Fibroblast of the aortic adventitia (primary cell): ENCODE data around the gene YWHAE. TPM values are rescaled to one million over a fixed set of nuclear protein-coding genes. Genes with fewer than 3 reads are reported as not detected.
"Not testable (repeated sequence)": the region's sequence is repeated elsewhere in the genome, so short reads cannot be mapped to it uniquely, and the experiment has no call there.

Source experiments
- DNase-seq: peaks from one replicate; pipeline ENCODE4 v3.0.0-alpha.2; 2010; ENCODE audit warnings: low read depth
- H3K4me3 ChIP-seq: 2 replicates; pipeline ENCODE4 v1.5.1; 2011; ENCODE audit warnings: low read depth, mild to moderate bottlenecking, control low read depth, low read length, moderate library complexity
- total RNA-seq: library from RNA; depleted of rRNA; stranded (reverse); fragments of >200 nt; gene quantifications from 2 replicates; pipeline ENCODE4 v1.2.3, GENCODE V29; 2012; ENCODE audit warnings: low replicate concordance
- TF ChIP-seq, protein P1 (sequence below): IDR thresholded peaks from 2 replicates; pipeline ENCODE4 v1.5.1; 2011; ENCODE audit warnings: mild to moderate bottlenecking, low read length, control low read depth, inconsistent platforms; ENCODE audit not compliant: insufficient read depth

The YWHAE gene
- total RNA-seq, 1 donor, result 628 TPM

DNA sequence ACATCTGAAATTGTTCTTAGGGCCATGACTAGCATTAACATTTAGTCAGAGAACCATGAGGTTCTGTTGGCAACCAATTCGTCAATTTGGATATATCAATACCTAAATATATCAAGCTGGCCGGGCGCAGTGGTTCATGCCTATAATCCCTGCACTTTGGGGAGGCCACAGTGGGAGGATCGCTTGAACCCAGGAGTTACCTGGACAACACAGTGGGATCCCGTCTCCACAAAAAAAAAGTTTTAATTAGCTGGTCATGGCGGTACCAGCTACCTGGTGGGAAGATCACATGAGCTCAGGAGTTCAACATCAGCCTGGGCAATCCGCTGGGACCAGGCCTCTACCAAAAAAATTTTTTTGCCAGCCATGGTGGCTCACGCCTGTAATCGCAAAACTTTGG lies 8.4 kb downstream of the YWHAE start:
- TF ChIP-seq, protein P1, sequence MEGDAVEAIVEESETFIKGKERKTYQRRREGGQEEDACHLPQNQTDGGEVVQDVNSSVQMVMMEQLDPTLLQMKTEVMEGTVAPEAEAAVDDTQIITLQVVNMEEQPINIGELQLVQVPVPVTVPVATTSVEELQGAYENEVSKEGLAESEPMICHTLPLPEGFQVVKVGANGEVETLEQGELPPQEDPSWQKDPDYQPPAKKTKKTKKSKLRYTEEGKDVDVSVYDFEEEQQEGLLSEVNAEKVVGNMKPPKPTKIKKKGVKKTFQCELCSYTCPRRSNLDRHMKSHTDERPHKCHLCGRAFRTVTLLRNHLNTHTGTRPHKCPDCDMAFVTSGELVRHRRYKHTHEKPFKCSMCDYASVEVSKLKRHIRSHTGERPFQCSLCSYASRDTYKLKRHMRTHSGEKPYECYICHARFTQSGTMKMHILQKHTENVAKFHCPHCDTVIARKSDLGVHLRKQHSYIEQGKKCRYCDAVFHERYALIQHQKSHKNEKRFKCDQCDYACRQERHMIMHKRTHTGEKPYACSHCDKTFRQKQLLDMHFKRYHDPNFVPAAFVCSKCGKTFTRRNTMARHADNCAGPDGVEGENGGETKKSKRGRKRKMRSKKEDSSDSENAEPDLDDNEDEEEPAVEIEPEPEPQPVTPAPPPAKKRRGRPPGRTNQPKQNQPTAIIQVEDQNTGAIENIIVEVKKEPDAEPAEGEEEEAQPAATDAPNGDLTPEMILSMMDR, result no peak
- H3K4me3 ChIP-seq, result no peak overlapping the region
- no peak for DNase-seq

DNA sequence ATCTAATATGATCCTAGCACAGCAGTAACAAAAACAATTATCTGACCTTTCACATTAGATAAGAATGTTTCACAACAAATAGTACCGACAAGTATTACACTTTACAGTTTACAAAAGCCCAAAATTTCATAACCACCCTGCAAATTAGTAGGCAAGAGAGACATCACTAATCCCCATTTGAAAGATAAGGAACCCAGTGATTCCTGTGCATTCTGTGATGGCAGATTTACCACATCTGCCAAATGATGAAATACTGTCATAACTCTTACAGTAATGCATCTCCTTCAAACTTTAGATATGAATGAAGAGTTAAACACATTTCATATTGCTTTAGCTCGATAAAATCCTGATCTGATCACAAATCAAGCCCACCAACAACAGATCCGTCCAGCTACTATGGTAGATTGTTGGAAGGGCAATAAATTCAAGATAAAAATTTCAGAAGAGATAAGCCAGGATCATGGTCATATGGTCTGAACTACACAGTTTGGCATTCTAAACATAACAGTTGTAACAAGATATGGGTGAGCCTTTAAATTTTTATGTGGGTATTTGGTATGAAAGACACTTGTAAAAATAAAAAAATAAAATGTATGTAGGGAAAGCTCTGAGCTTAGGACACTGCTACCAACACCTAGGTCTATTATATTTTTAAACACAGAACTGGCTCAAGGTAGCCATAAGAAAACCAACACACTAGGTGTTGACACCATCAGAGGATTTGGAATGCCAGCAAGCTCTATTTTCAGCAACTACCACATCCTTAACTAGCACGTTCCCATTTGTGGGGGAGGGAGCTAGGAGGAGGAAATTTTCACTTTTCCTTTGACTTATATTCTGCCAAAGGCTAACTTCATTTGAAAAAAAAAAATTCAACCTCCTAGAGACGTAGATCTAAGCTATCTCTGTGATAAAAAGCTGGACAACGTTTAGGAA lies 9.3 kb downstream of the YWHAE start:
- H3K4me3 ChIP-seq, result no peak overlapping the region
- DNase-seq, result peak; percentile 75
- TF ChIP-seq, protein P1, result no peak

DNA sequence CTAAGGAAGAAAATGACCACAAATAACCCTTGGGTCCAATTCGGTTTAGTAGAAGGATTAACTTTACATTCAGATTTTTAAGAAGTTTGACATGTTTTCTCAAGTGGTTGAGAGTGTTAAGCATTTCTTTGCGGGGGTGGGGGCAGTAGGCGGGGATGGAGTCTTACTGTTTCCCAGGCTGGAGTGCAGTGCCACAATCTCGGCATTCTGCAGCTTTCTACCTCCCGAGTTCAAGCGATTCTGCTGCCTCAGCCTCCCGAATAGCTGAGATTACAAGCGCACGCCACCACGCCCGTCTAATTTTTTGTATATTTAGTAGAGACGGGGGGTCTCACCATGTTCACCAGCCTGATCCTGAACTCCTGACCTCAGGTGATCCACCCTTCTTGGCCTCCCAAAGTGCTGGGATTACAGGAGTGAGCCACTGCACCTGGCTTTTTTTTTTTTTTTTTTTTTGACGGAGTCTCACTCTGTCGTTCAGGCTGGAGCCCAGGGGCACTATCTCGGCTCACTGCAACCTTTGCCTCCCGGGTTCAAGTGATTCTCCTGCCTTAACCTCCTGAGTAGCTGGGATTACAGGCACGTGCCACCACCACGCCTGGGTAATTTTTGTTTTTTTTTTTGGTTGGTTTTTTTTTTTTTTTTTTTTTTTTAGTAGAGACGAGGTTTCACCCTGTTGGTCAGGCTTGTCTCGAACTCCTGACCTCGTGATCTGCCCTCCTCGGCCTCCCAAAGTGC lies 12.4 kb downstream of the YWHAE start:
- DNase-seq, H3K4me3 ChIP-seq: not testable (repeated sequence)

DNA sequence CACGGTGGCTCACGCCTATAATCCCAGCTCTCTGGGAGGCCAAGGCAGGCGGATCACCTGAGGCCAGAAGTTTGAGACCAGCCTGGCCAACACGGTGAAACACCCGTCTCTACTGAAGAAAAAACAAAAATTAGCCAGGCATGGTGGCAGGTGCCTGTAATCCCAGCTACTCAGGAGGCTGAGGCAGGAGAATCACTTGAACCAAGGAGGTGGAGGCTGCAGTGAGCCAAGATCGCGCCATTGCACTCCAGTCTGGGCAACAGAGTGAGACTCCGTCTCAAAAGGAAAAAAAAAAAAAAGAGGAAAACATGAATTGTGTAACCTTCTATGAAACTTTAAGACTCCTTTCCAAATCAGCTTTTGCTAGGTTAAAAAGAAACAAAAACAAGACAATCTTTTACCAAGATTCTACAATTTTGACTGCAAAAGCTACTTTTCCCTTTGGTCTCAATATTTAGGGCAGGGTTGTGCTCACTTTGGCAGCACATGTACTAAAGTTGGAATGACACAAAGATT lies 13.3 kb downstream of the YWHAE start:
- not testable (repeated sequence) for H3K4me3 ChIP-seq, DNase-seq

DNA sequence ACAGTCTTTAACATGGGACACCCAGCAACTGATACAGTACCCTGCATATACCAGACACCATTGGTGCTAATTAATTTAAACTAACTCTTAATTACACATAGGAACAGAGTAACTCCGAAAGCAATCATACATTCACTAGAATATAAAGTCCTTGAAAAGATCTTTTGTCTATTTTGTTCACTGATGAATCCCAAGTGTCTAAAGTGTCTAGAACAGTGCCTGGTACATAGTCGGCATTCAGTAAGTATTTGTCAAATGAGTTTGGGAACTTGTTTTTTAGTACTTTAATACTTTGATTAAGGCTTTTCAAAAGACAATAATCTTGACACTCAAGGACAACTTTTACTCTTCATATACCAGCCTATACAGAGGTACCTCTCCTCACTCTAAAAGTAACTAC lies 13.8 kb downstream of the YWHAE start:
- DNase-seq, result no peak
- no peak overlapping the region for H3K4me3 ChIP-seq
- TF ChIP-seq, protein P1, result no peak

DNA sequence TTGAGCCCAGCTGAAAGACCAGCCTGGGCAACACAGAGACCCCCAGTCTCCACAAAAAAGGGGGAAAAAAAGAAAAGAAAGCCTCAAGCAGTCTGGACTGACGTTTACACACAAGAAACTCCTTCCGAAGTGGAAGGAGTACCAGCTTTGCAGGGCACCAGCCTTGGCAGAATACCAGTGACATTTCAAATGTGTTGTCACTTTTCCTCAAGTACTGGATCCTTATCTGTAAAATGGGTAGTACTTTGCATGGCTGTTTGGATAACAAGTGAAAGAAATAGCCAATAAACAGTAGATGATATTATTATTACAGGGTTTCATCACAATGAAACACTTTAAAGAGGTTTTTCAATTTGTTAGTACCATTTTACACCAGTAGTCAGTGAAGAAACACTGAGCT lies 14.2 kb downstream of the YWHAE start:
- DNase-seq, result no peak
- TF ChIP-seq, protein P1, result no peak
- H3K4me3 ChIP-seq, result no peak overlapping the region

DNA sequence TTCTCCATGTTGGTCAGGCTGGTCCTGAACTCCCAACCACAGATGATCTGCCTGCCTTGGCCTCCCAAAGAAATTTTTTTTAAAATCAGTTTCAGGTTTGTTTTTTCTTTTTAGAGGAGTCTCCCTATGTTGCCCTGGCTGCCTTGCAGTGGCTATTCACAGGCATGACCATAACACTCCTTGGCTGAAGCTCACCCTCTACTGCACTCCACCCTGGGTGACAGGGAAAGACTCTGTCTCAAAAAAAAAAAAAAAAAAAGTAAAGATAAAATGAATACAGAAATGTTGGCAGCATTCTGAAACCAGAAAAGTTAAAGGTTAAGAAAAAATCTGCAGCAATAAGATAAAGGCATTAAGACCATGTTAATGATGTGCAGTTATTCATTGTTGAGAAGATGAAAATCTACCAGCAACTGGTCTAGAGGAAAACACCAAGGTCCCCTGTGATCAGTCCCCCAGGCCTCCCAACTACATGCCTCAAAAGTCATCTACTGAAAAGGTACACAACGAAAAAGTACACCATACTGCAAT lies 15.1 kb downstream of the YWHAE start:
- H3K4me3 ChIP-seq, result no peak overlapping the region
- TF ChIP-seq, protein P1, result peak; percentile 22
- peak; percentile 83 for DNase-seq
